Neural progenitor cell (in vitro differentiated cells): ENCODE measurements around the gene ART1. TPM values are rescaled to one million over a fixed set of nuclear protein-coding genes. Genes with fewer than 3 reads are reported as not detected.
"Not testable (repeated sequence)": the region's sequence is repeated elsewhere in the genome, so short reads cannot be mapped to it uniquely, and the experiment has no call there.

Experiments
- DNase-seq: peaks from one replicate; pipeline ENCODE4 v3.0.0-alpha.2; 2016; ENCODE audit warnings: low spot score
- H2AFZ ChIP-seq: fragments of 200-600 bp; sonication (generic); replicated peaks from 2 replicates; pipeline ENCODE4 v1.6.1; 2016; ENCODE audit warnings: antibody characterized with exemption
- H3F3A ChIP-seq: fragments of 200-600 bp; sonication (generic); 2 replicates; pipeline ENCODE4 v1.6.1; 2016; ENCODE audit warnings: antibody characterized with exemption, low read depth
- H3K27ac ChIP-seq: fragments of 200-600 bp; sonication (generic); 2 replicates; pipeline ENCODE4 v1.5.1; 2016; ENCODE audit warnings: mild to moderate bottlenecking
- H3K27me3 ChIP-seq: fragments of 200-600 bp; sonication (generic); 2 replicates; pipeline ENCODE4 v1.6.1; 2016; ENCODE audit warnings: mild to moderate bottlenecking, moderate library complexity
- H3K36me3 ChIP-seq: fragments of 200-600 bp; sonication (generic); 2 replicates; pipeline ENCODE4 v1.5.1; 2016
- H3K4me1 ChIP-seq: fragments of 200-600 bp; sonication (generic); 2 replicates; pipeline ENCODE4 v1.6.1; 2016; ENCODE audit warnings: mixed run types
- H3K4me2 ChIP-seq: fragments of 200-600 bp; sonication (generic); 2 replicates; pipeline ENCODE4 v1.6.1; 2016
- H3K4me3 ChIP-seq: fragments of 200-600 bp; sonication (generic); 2 replicates; pipeline ENCODE4 v1.5.1; 2016
- H3K79me2 ChIP-seq: fragments of 200-600 bp; sonication (generic); 2 replicates; pipeline ENCODE4 v1.6.1; 2016; ENCODE audit warnings: low read depth
- H3K9ac ChIP-seq: fragments of 200-600 bp; sonication (generic); 2 replicates; pipeline ENCODE4 v1.6.1; 2016
- H3K9me3 ChIP-seq: fragments of 200-600 bp; sonication (generic); 2 replicates; pipeline ENCODE4 v1.5.1; 2016; ENCODE audit warnings: low read depth
- H4K20me1 ChIP-seq: fragments of 200-600 bp; sonication (generic); 2 replicates; pipeline ENCODE4 v1.6.1; 2016; ENCODE audit warnings: low read depth
- H3K27ac Mint-ChIP-seq: 3 replicates; pipeline ENCODE4 v1.8.0; 2021; ENCODE audit warnings: mixed read lengths
- H3K27me3 Mint-ChIP-seq: 2 replicates; pipeline ENCODE4 v1.8.0; 2022; ENCODE audit warnings: low read depth, mild to moderate bottlenecking, inconsistent platforms, moderate library complexity, mixed read lengths; ENCODE audit not compliant: insufficient read depth
- H3K36me3 Mint-ChIP-seq: 3 replicates; pipeline ENCODE4 v1.8.0; 2021; ENCODE audit warnings: mixed read lengths
- H3K4me1 Mint-ChIP-seq: 3 replicates; pipeline ENCODE4 v1.8.0; 2021; ENCODE audit warnings: mixed read lengths
- H3K4me3 Mint-ChIP-seq: 3 replicates; pipeline ENCODE4 v1.8.0; 2021; ENCODE audit warnings: mild to moderate bottlenecking, moderate library complexity, mixed read lengths
- H3K9me3 Mint-ChIP-seq: 3 replicates; pipeline ENCODE4 v1.8.0; 2020; ENCODE audit warnings: mixed read lengths
- CTCF ChIP-seq: fragments of 200-600 bp; sonication (generic); IDR thresholded peaks from 2 replicates; pipeline ENCODE4 v1.5.1; 2017; ENCODE audit warnings: antibody characterized with exemption, mild to moderate bottlenecking
- EZH2 ChIP-seq: fragments of 200-600 bp; sonication (generic); IDR thresholded peaks from 2 replicates; pipeline ENCODE4 v1.6.1; 2017; ENCODE audit warnings: antibody characterized with exemption, mild to moderate bottlenecking, moderate library complexity
- EZH2phosphoT487 ChIP-seq: fragments of 200-600 bp; sonication (generic); IDR thresholded peaks from 2 replicates; pipeline ENCODE4 v1.6.1; 2017; ENCODE audit warnings: antibody characterized with exemption
- total RNA-seq: library from RNA; depleted of rRNA; stranded (reverse); fragments of >200 nt; gene quantifications from 2 replicates; pipeline ENCODE4 v1.2.3, GENCODE V29; 2015; ENCODE audit warnings: low replicate concordance

Gene ART1
- total RNA-seq, 1 donor from 2014 or later: not detected

GRCh38 chr11:3641191-3641590 is 3.7 kb upstream of the ART1 start:
- Mint-ChIP-seq H3K36me3 (no peaks in the 10 kb centered on the region), H3K27ac (no peak overlapping the region), H3K27me3 (peaks cover 3% of the 10 kb centered on the region), H3K4me1 (peaks cover 7% of the 10 kb centered on the region), H3K4me3 (peak overlapping the region; percentile 85), H3K9me3 (peaks cover 9% of the 10 kb centered on the region)
- H3K36me3 ChIP-seq: no peaks in the 10 kb centered on the region
- no peaks in the 10 kb centered on the region for H4K20me1 ChIP-seq
- TF ChIP-seq CTCF: no peak
- H3K4me2 ChIP-seq: peak overlapping the region; percentile 77
- peaks cover 5% of the 10 kb centered on the region for H3K4me1 ChIP-seq
- no peaks in the 10 kb centered on the region for H3K27me3 ChIP-seq
- peaks cover 17% of the 10 kb centered on the region for H3F3A ChIP-seq
- no peak overlapping the region for H3K9ac ChIP-seq
- H3K79me2 ChIP-seq: no peaks in the 10 kb centered on the region
- no peak overlapping the region for H2AFZ ChIP-seq
- no peak for DNase-seq
- H3K4me3 ChIP-seq: peak overlapping the region; percentile 60
- H3K27ac ChIP-seq: no peak overlapping the region
- H3K9me3 ChIP-seq: no peaks in the 10 kb centered on the region

- TF ChIP-seq CTCF: no peak
- no peak for TF ChIP-seq EZH2phosphoT487
- TF ChIP-seq EZH2: no peak
- Histone ChIP-seq H3K79me2 (no peaks in the 10 kb centered on the region), H3K9ac (no peak within 1 kb of the TSS), H3K27ac (peak within 1 kb of the TSS; percentile 86), H3K4me2 (peak within 1 kb of the TSS; percentile 77), H2AFZ (peak within 1 kb of the TSS; percentile 81), H3K4me1 (peaks cover 5% of the 10 kb centered on the region), H4K20me1 (no peaks in the 10 kb centered on the region), H3K9me3 (no peaks in the 10 kb centered on the region), H3F3A (peaks cover 17% of the 10 kb centered on the region), H3K27me3 (no peaks in the 10 kb centered on the region), H3K4me3 (peak within 1 kb of the TSS; percentile 60), H3K36me3 (no peaks in the 10 kb centered on the region)
- peak within 1 kb of the TSS; percentile 93 for H3K27ac Mint-ChIP-seq
- no peaks in the 10 kb centered on the region for H3K36me3 Mint-ChIP-seq
- peaks cover 7% of the 10 kb centered on the region for H3K9me3 Mint-ChIP-seq
- peak within 1 kb of the TSS; percentile 90 for H3K4me3 Mint-ChIP-seq
- H3K27me3 Mint-ChIP-seq: peaks cover 3% of the 10 kb centered on the region
- peaks cover 7% of the 10 kb centered on the region for H3K4me1 Mint-ChIP-seq
- no peak for DNase-seq
Measured at GRCh38 chr11:3641701-3642070, 3.2 kb upstream of the ART1 start, which contains the start of gene ART5. Gene ART5 (minus strand): TSS chr11:3641992. CDS start chr11:3641862, 130 bp downstream.

- Histone ChIP-seq H2AFZ (peak overlapping the region; percentile 81), H3K27ac (peak overlapping the region; percentile 86), H3K27me3 (no peaks in the 10 kb centered on the region), H3K79me2 (no peaks in the 10 kb centered on the region), H3K4me2 (peak overlapping the region; percentile 77), H3K4me1 (peaks cover 5% of the 10 kb centered on the region), H3F3A (peaks cover 17% of the 10 kb centered on the region), H3K9ac (no peak overlapping the region), H3K36me3 (no peaks in the 10 kb centered on the region), H3K4me3 (peak overlapping the region; percentile 60), H4K20me1 (no peaks in the 10 kb centered on the region), H3K9me3 (no peaks in the 10 kb centered on the region)
- Mint-ChIP-seq H3K27me3 (peaks cover 3% of the 10 kb centered on the region), H3K4me1 (peaks cover 7% of the 10 kb centered on the region), H3K4me3 (peak overlapping the region; percentile 90), H3K27ac (peak overlapping the region; percentile 93), H3K9me3 (peaks cover 7% of the 10 kb centered on the region), H3K36me3 (no peaks in the 10 kb centered on the region)
- DNase-seq: peak; percentile 97
- TF ChIP-seq EZH2 (no peak), CTCF (no peak), EZH2phosphoT487 (no peak)
Measured at GRCh38 chr11:3642071-3642951, 2.6 kb upstream of the ART1 start.

DNA sequence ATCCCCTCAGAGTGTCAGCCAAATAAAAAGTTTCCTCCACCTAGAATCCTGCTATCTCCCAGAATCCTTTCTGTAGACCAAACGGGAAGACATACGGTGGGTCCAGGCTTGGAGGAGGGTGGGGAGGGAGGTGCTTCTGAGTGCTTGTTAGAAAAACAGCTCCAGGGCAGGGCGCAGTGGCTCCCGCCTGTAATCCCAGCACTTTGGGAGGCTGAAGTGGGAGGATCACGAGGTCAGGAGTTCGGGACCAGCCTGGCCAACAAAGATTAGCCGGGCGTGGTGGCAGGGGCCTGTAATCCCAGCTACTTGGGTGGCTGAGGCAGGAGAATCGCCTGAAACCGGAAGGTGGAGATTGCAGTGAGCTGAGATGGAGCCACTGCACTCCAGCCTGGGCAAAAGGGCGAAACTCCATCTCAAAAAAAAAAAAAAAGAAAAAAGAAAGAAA is 1.8 kb upstream of the ART1 start:
- H3K36me3 ChIP-seq, H3K27ac Mint-ChIP-seq, H3K4me1 Mint-ChIP-seq, H3K79me2 ChIP-seq, H3K27me3 Mint-ChIP-seq, H4K20me1 ChIP-seq, H3K9ac ChIP-seq, H3K9me3 ChIP-seq, H3K9me3 Mint-ChIP-seq, H3K4me1 ChIP-seq, H3K36me3 Mint-ChIP-seq, H3K27me3 ChIP-seq: not testable (repeated sequence)
- Histone ChIP-seq H3K4me3 (peak overlapping the region; percentile 60), H3K27ac (peak overlapping the region; percentile 86), H3F3A (peaks cover 17% of the 10 kb centered on the region), H3K4me2 (peak overlapping the region; percentile 77), H2AFZ (peak overlapping the region; percentile 81)
- H3K4me3 Mint-ChIP-seq: peak overlapping the region; percentile 90
- DNase-seq: peak; percentile 36
